Bronchial epithelial cell (primary cell): ENCODE results near the gene RESF1. TPM values are rescaled to one million over a fixed set of nuclear protein-coding genes. Genes with fewer than 3 reads are reported as not detected.
A peak's percentile ranks its signal among the peaks of the same experiment; 100 is the strongest.

ENCODE experiments used
- DNase-seq: peaks from one replicate; pipeline ENCODE4 v3.0.0-alpha.2; 2010; ENCODE audit warnings: low read depth
- FAIRE-seq: peaks from 2 replicates; lab custom pipeline; 2011; peaks lifted over from hg19 to GRCh38; lab: Jason Lieb, UNC
- H3K27me3 ChIP-seq: 2 replicates; pipeline ENCODE4 v1.5.1; 2011; ENCODE audit warnings: low read length; ENCODE audit not compliant: control insufficient read depth, insufficient read depth
- H3K36me3 ChIP-seq: 2 replicates; pipeline ENCODE4 v1.5.1; 2011; ENCODE audit warnings: low read length; ENCODE audit not compliant: control insufficient read depth, insufficient read depth
- H3K4me3 ChIP-seq: 2 replicates; pipeline ENCODE4 v1.5.1; 2011; ENCODE audit warnings: mild to moderate bottlenecking, low read depth, low read length, control low read depth
- total RNA-seq: library from RNA; depleted of rRNA; stranded (reverse); fragments of >200 nt; gene quantifications from 2 replicates; pipeline ENCODE4 v1.2.1, GENCODE V29; 2014
- TF ChIP-seq, protein P1 (sequence below): IDR thresholded peaks from 2 replicates; pipeline ENCODE4 v1.5.1; 2011; ENCODE audit warnings: mild to moderate bottlenecking, moderate library complexity, low read length, control low read depth, inconsistent platforms; ENCODE audit not compliant: insufficient read depth, severe bottlenecking

RESF1 gene
- total RNA-seq, 1 donor from 2014 or later, result 15.3 TPM

DNA sequence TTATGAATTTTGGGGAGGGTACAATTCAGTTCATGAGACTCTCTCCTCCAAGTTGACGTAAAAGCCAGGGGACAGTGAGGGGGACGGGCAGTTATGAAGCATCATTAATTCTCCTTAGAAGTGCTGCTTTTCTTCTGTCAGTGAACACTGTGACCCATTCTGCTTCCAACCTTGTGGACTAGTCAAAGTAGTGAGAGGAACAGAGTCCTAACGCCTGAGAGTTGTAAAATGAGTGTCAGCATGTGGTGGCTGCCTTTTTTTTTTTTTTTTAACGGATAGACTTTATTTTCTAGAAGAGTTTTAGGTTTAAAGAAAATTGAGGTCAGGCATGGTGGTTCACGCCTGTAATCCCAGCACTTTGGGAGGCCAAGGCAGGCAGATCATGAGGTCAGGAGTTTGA lies 15.5 kb downstream of the RESF1 start:
- no peak for FAIRE-seq
- H3K4me3 ChIP-seq, result no peak overlapping the region
- H3K27me3 ChIP-seq, result no peaks in the 10 kb centered on the region
- DNase-seq, result no peak
- TF ChIP-seq, protein P1, sequence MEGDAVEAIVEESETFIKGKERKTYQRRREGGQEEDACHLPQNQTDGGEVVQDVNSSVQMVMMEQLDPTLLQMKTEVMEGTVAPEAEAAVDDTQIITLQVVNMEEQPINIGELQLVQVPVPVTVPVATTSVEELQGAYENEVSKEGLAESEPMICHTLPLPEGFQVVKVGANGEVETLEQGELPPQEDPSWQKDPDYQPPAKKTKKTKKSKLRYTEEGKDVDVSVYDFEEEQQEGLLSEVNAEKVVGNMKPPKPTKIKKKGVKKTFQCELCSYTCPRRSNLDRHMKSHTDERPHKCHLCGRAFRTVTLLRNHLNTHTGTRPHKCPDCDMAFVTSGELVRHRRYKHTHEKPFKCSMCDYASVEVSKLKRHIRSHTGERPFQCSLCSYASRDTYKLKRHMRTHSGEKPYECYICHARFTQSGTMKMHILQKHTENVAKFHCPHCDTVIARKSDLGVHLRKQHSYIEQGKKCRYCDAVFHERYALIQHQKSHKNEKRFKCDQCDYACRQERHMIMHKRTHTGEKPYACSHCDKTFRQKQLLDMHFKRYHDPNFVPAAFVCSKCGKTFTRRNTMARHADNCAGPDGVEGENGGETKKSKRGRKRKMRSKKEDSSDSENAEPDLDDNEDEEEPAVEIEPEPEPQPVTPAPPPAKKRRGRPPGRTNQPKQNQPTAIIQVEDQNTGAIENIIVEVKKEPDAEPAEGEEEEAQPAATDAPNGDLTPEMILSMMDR, result no peak
- peaks cover 5% of the 10 kb centered on the region for H3K36me3 ChIP-seq

DNA sequence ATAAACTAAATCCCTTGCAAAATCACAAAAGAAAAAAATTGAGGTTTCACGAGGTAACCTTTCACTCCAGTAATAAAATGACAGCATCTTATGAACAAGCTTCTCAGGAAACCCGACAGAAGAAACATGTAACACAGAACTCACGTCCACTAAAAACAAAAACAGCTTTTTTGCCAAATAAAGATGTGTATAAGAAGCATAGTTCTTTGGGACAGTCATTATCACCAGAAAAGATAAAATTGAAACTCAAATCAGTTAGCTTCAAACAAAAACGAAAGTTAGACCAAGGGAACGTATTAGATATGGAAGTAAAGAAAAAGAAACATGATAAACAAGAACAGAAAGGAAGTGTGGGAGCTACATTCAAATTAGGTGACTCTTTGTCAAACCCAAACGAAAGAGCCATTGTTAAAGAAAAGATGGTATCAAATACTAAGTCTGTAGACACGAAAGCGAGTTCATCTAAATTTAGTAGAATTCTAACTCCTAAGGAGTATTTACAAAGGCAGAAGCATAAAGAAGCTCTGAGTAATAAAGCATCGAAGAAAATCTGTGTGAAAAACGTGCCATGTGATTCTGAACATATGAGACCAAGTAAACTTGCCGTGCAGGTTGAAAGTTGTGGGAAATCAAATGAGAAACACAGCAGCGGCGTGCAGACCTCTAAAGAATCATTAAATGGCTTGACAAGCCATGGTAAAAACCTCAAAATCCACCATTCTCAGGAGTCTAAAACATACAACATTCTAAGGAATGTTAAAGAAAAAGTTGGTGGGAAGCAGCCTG lies 25.8 kb downstream of the RESF1 start:
- Histone ChIP-seq H3K27me3 (no peaks in the 10 kb centered on the region), H3K4me3 (no peak overlapping the region), H3K36me3 (peaks cover 3% of the 10 kb centered on the region)
- DNase-seq (no peak), FAIRE-seq (no peak)
- TF ChIP-seq, protein P1, result no peak

DNA sequence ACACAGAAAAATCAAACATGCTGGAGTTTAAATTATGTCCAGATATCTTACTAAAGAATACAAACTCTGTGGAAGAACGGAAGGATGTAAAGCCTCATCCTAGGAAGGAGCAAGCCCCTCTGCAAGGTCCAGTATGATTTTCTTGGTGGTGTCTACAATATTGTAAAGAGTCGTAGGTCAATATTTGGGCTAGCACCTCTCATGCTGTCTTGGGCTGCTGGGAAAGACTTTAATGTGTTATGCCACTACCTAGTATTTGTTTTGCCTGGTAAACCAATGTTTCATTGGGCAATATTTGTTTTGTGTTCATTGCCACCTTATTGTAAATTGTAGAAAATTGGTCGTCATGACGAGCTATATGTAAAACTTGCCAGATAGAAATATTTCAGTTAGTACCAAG lies 26.6 kb downstream of the RESF1 start:
- FAIRE-seq (no peak), DNase-seq (no peak)
- TF ChIP-seq, protein P1, result no peak
- H3K27me3 ChIP-seq, result no peaks in the 10 kb centered on the region
- H3K4me3 ChIP-seq, result no peak overlapping the region
- H3K36me3 ChIP-seq, result peaks cover 3% of the 10 kb centered on the region

DNA sequence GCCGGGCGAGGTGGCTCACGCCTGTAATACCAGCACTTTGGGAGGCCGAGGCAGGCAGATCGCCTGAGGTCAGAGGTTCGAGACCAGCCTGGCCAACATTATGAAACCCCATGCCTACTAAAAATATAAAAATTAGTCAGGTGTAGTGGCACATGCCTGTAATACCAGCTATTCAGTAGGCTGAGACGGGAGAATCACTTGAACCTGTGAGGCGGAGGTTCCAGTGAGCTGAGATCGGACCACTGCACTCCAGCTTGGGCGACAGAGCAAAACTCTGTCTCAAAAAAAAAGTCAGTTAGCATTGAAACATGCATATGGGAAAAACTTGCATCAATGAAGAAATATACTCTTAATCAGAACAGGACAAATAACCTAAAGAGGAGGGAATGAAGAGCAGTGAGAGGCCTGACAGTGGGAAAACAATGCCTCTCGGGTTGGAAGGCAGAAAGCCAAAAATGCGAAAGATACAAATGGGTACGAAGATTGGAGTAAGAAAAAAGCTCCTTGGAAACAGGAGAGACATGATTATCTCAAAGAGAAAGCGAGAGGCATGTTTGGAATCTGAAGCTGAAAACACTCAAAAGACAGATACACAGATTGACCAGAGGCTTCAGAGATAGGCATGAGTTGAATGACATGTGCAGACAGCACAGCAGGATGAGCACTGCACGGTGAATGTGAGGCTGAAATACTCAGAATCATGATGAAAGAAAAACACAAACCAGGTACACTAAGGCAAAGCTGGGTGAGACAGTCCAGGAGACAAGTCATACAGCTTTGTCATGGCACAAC lies 30.6 kb downstream of the RESF1 start:
- H3K27me3 ChIP-seq, result no peaks in the 10 kb centered on the region
- TF ChIP-seq, protein P1, result no peak
- no peak overlapping the region for H3K4me3 ChIP-seq
- no peaks in the 10 kb centered on the region for H3K36me3 ChIP-seq
- peak; percentile 98 for DNase-seq
- peak; percentile 97 for FAIRE-seq

DNA sequence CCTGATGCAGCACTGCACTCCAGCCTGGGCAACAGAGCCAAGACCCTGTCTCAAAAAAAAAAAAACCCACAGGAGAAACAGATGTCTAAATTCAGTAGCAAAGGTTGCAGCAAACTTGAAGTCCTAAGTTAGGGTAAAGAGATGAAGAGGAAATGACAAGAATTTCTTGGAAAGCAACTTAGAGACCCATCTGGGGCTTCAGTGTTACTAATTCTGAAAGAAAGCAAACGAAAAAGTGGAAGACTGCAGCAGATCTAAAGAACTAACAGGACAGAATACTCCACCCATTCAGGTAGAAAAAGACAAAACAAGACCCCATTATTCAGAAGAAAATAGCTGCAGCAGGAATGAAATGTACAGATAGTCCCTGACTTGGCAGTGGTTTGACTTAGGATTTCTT lies 31.9 kb downstream of the RESF1 start:
- peaks cover 1% of the 10 kb centered on the region for H3K36me3 ChIP-seq
- H3K27me3 ChIP-seq, result no peaks in the 10 kb centered on the region
- DNase-seq (no peak), FAIRE-seq (no peak)
- TF ChIP-seq, protein P1, result no peak
- no peak overlapping the region for H3K4me3 ChIP-seq
